ENCODE results near the gene ITGB2. TPM values are rescaled to one million over a fixed set of nuclear protein-coding genes. Genes with fewer than 3 reads are reported as not detected.

Gene ITGB2
- total RNA-seq, 6 experiments from 2014 or later, result 12.9 to 61.8 (median 36.6) TPM

- WGBS (ENCODE audit: insufficient coverage, low coverage, low lambda C conversion rate, missing lambda C conversion rate), result 28% methylated on average over 7 of the region's 10 CpGs
- Histone ChIP-seq H3K4me3 (peak overlapping the region in 1 of 3 donors; percentile 70), H3K4me1 (peaks cover 0 to 62% (median 27%) of the 10 kb centered on the region in 4 donors), H3K9me3 (no peaks in the 10 kb centered on the region), H3K27me3 (no peaks in the 10 kb centered on the region), H3K36me3 (no peaks in the 10 kb centered on the region), H3K27ac (peak overlapping the region; percentile 25 to 93 (median 81))
- intact Hi-C loops (cut with DNase I), result no loop called here
- DNase-seq (peak; percentile 89 to 91 (median 90)), ATAC-seq (peak; percentile 3 to 17 (median 12))
- no peak for TF ChIP-seq POLR2A (IDR thresholded peaks at IDR 0.05)
- no peak for TF ChIP-seq CTCF (IDR thresholded peaks at IDR 0.05)
Measured at GRCh38 chr21:44870748-44871495, 49.8 kb downstream of the ITGB2 start.

GRCh38 chr21:44869781-44870747, 50.6 kb downstream of the ITGB2 start:
- WGBS (ENCODE audit: insufficient coverage, low coverage, low lambda C conversion rate, missing lambda C conversion rate), result 33% methylated on average over 17 of the region's 19 CpGs
- Histone ChIP-seq H3K27me3 (no peaks in the 10 kb centered on the region), H3K27ac (peak overlapping the region; percentile 25 to 93 (median 72)), H3K4me3 (no peak overlapping the region), H3K9me3 (no peaks in the 10 kb centered on the region), H3K4me1 (peaks cover 0 to 54% (median 23%) of the 10 kb centered on the region in 4 donors), H3K36me3 (peaks cover 0 to 3% (median under 1%) of the 10 kb centered on the region in 4 donors)
- intact Hi-C loops (cut with DNase I), result no loop called here
- peak in 2 of 3 donors; percentile 38 to 56 for DNase-seq
- no peak for TF ChIP-seq CTCF (IDR thresholded peaks at IDR 0.05)
- TF ChIP-seq POLR2A (IDR thresholded peaks at IDR 0.05), result no peak
- ATAC-seq, result peak in 2 of 4 donors; percentile 9 to 41

GRCh38 chr21:44868707-44869106, 52.0 kb downstream of the ITGB2 start:
- TF ChIP-seq POLR2A (IDR thresholded peaks at IDR 0.05) (no peak), CTCF (IDR thresholded peaks at IDR 0.05) (no peak)
- H3K4me1 ChIP-seq, result peaks cover 0 to 51% (median 23%) of the 10 kb centered on the region in 4 donors
- H3K27ac ChIP-seq, result no peak overlapping the region
- H3K9me3 ChIP-seq, result no peaks in the 10 kb centered on the region
- H3K36me3 ChIP-seq, result peaks cover 0 to 17% (median 4%) of the 10 kb centered on the region in 4 donors
- ATAC-seq (no peak), DNase-seq (peak in 2 of 3 donors; percentile 10 to 35)
- H3K4me3 ChIP-seq, result no peak overlapping the region
- WGBS (ENCODE audit: insufficient coverage, low coverage, low lambda C conversion rate, missing lambda C conversion rate), result 80% methylated on average over 4 of the region's 7 CpGs
- intact Hi-C loops (cut with DNase I), result no loop called here
- no peaks in the 10 kb centered on the region for H3K27me3 ChIP-seq

- H3K4me3 ChIP-seq, result no peak overlapping the region
- no peak for ATAC-seq
- H3K27ac ChIP-seq, result no peak overlapping the region
- peaks cover 0 to 22% (median 5%) of the 10 kb centered on the region in 4 donors for H3K36me3 ChIP-seq
- TF ChIP-seq CTCF (IDR thresholded peaks at IDR 0.05) (no peak), POLR2A (IDR thresholded peaks at IDR 0.05) (no peak)
- peaks cover 0 to 51% (median 23%) of the 10 kb centered on the region in 4 donors for H3K4me1 ChIP-seq
- H3K27me3 ChIP-seq, result no peaks in the 10 kb centered on the region
- intact Hi-C loops (cut with DNase I), result no loop called here
- DNase-seq, result peak in 1 of 3 donors; percentile 35
- 57% methylated on average over 12 of the region's 12 CpGs for WGBS (ENCODE audit: insufficient coverage, low coverage, low lambda C conversion rate, missing lambda C conversion rate)
- H3K9me3 ChIP-seq, result no peaks in the 10 kb centered on the region
Measured at GRCh38 chr21:44867999-44868700, 52.5 kb downstream of the ITGB2 start.
